HepG2 (cell line): Measurements from ENCODE around the gene ZNF213. TPM values are rescaled to one million over a fixed set of nuclear protein-coding genes. Genes with fewer than 3 reads are reported as not detected.

Experiments used
- CAMTA2 ChIP-seq: sonication (generic); formaldehyde crosslinking; IDR thresholded peaks from 2 replicates; pipeline ENCODE4 v1.4.0; 2020; ENCODE audit warnings: mild to moderate bottlenecking, missing genetic modification reagents, borderline replicate concordance
- CBX1 ChIP-seq: IDR thresholded peaks from one replicate; pipeline ENCODE4 v1.6.1; 2016; ENCODE audit warnings: antibody characterized with exemption, low read depth
- FIP1L1 ChIP-seq: fragments of 200-400 bp; formaldehyde crosslinking; IDR thresholded peaks from 2 replicates; pipeline ENCODE4 v1.6.1; 2018; ENCODE audit warnings: low read depth, mild to moderate bottlenecking, low read length, moderate library complexity, borderline replicate concordance; ENCODE audit not compliant: insufficient read depth
- GATA4 ChIP-seq: sonication (generic); IDR thresholded peaks from 2 replicates; pipeline ENCODE4 v1.6.1; 2016; ENCODE audit warnings: antibody characterized with exemption, low read depth, borderline replicate concordance
- HNF4A ChIP-seq: sonication (generic); formaldehyde crosslinking; IDR thresholded peaks from 2 replicates; pipeline ENCODE4 v1.4.0; 2020; ENCODE audit warnings: missing genetic modification reagents
- HOXA3 ChIP-seq: sonication (generic); formaldehyde crosslinking; IDR thresholded peaks from 2 replicates; pipeline ENCODE4 v1.5.0; 2020; ENCODE audit warnings: missing genetic modification reagents
- MXD4 ChIP-seq: IDR thresholded peaks from 2 replicates; pipeline ENCODE4 v1.6.1; 2016; ENCODE audit warnings: mild to moderate bottlenecking, missing biosample characterization, missing genetic modification reagents
- PRPF4 ChIP-seq: fragments of 200-400 bp; formaldehyde crosslinking; IDR thresholded peaks from 2 replicates; pipeline ENCODE4 v1.6.1; 2016; ENCODE audit warnings: low read length, low read depth; ENCODE audit not compliant: poor library complexity, severe bottlenecking
- RARA ChIP-seq: IDR thresholded peaks from 2 replicates; pipeline ENCODE4 v1.6.1; 2016; ENCODE audit warnings: missing genetic modification reagents, missing compliant biosample characterization
- RCOR2 ChIP-seq: IDR thresholded peaks from 2 replicates; pipeline ENCODE4 v1.6.1; 2016; ENCODE audit warnings: missing biosample characterization, missing genetic modification reagents
- SCMH1 ChIP-seq: sonication (generic); formaldehyde crosslinking; IDR thresholded peaks from 2 replicates; pipeline ENCODE4 v1.9.0; 2021; ENCODE audit warnings: missing genetic modification reagents, mild to moderate bottlenecking, borderline replicate concordance
- ZNF101 ChIP-seq: sonication (generic); formaldehyde crosslinking; IDR thresholded peaks from 2 replicates; pipeline ENCODE4 v1.4.0; 2020; ENCODE audit warnings: mild to moderate bottlenecking, low read depth, missing genetic modification reagents, borderline replicate concordance
- ZNF225 ChIP-seq: sonication (generic); formaldehyde crosslinking; IDR thresholded peaks from 2 replicates; pipeline ENCODE4 v1.4.0; 2020; ENCODE audit warnings: mild to moderate bottlenecking, missing genetic modification reagents
- ZNF292 ChIP-seq: sonication (generic); formaldehyde crosslinking; IDR thresholded peaks from 2 replicates; pipeline ENCODE4 v1.8.1; 2022; ENCODE audit warnings: mild to moderate bottlenecking, low read depth, missing genetic modification reagents, borderline replicate concordance
- ZNF350 ChIP-seq: sonication (generic); formaldehyde crosslinking; IDR thresholded peaks from 2 replicates; pipeline ENCODE4 v1.4.0; 2020; ENCODE audit warnings: mild to moderate bottlenecking, low read depth, missing genetic modification reagents, borderline replicate concordance
- ZNF557 ChIP-seq: sonication (generic); formaldehyde crosslinking; IDR thresholded peaks from 2 replicates; pipeline ENCODE4 v1.4.0; 2020; ENCODE audit warnings: missing genetic modification reagents
- ZNF772 ChIP-seq: sonication (generic); formaldehyde crosslinking; IDR thresholded peaks from 2 replicates; pipeline ENCODE4 v1.5.0; 2020; ENCODE audit warnings: mild to moderate bottlenecking, missing genetic modification reagents
- polyA plus RNA-seq, 8 experiments: library from polyadenylated mRNA; depleted of rRNA in 3 of 8; stranded (reverse) in 7 of 8; unstranded in 1 of 8; fragments of >200 nt; fragmentation: Illumina TruSeq in 4 of 8; extraction: Trizol in 4 of 8; gene quantifications; 2 replicates each; pipeline versions ENCODE4 v1.2.1 to v1.2.3, GENCODE V29; 2011 to 2016; ENCODE audit warnings: low read depth in 4 of 8, missing spikeins in 1 of 8, mixed read lengths in 1 of 8; ENCODE audit not compliant: insufficient read depth in 1 of 8
- total RNA-seq, 5 experiments: library from RNA; depleted of rRNA; stranded (reverse); fragments of >200 nt; fragmentation: Illumina TruSeq; extraction: Trizol; gene quantifications; 2 replicates each; pipeline ENCODE4 v1.2.3, GENCODE V29; 2016; ENCODE audit warnings: low read depth in 1 of 5
- TF ChIP-seq, protein P1 (sequence below): sonication (generic); formaldehyde crosslinking; IDR thresholded peaks from 2 replicates; pipeline ENCODE4 v1.8.1; 2023; ENCODE audit warnings: missing genetic modification reagents, mild to moderate bottlenecking, borderline replicate concordance
- TF ChIP-seq, protein P2 (sequence below): conservative IDR thresholded peaks from 2 replicates; pipeline ENCODE4 v1.6.1; 2018; ENCODE audit warnings: missing genetic modification reagents
- TF ChIP-seq, protein P3 (sequence below): sonication (generic); formaldehyde crosslinking; IDR thresholded peaks from 2 replicates; pipeline ENCODE4 v1.4.0; 2020; ENCODE audit warnings: missing genetic modification reagents
- TF ChIP-seq, protein P4 (sequence below): sonication (generic); formaldehyde crosslinking; IDR thresholded peaks from 2 replicates; pipeline ENCODE4 v1.4.0; 2020; ENCODE audit warnings: missing genetic modification reagents, borderline replicate concordance

Gene ZNF213
- total and polyA plus RNA-seq, 2 of the 13 experiments (the other 11 are each of a cell fraction or from before 2014, with no cell fraction given), result 0.59 to 0.97 TPM

DNA sequence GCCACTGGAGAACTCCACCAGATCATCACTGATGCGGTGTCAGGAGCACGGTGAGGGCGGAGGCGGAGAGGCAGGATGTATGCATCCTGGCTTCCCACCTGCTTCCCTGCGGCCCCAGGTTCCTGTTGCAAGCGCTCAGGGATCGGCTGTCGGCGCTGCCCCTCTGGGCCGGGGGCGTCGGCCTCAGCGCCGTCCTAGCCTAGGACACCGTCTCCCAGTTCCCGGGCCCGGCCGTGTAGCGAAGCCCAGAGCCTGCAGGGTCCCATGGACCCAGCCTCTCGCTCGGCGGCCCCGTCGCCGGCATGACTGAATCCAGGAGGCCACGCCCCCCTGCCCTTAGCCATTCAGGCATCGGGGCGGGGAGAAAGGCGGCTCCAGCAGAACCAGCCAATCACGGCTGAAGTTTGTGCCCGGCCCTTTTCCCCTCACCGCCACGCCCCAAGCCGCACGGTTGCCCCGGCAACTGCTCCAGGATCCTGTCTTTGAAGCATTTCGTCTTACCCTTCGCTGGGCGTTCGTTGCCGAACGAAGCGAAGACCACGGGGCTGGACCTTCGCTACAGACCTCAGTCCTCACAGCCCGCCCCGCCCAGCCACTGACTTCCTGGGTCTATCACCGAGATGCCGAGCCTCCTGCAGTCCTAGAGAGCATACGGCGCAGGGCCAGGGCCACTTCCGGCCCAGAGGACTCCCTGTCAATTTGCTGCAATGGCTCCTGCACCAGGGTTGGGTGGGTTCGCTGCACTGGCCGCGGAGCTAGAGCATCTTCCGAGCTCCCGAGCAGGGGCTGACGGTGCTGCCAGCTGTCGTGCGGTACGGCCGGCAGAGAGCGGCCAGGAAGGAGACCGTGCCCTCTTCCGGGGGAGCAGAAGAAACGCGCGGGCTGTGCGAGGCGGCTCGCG, 10.6 kb upstream of the ZNF213 start (continued):
- TF ChIP-seq FIP1L1, result no peak
- TF ChIP-seq, protein P1, sequence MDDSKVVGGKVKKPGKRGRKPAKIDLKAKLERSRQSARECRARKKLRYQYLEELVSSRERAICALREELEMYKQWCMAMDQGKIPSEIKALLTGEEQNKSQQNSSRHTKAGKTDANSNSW (CRISPR knock-in tag), result no peak
- TF ChIP-seq MXD4, result 0 out of 2 replicates have a peak, but pooled peaks have one; percentile 41
- no peak for TF ChIP-seq SCMH1 (CRISPR knock-in tag)
- no peak for TF ChIP-seq CBX1
- 0 out of 2 replicates have a peak, but pooled peaks have one; percentile 37 for TF ChIP-seq GATA4
- TF ChIP-seq, protein P2, sequence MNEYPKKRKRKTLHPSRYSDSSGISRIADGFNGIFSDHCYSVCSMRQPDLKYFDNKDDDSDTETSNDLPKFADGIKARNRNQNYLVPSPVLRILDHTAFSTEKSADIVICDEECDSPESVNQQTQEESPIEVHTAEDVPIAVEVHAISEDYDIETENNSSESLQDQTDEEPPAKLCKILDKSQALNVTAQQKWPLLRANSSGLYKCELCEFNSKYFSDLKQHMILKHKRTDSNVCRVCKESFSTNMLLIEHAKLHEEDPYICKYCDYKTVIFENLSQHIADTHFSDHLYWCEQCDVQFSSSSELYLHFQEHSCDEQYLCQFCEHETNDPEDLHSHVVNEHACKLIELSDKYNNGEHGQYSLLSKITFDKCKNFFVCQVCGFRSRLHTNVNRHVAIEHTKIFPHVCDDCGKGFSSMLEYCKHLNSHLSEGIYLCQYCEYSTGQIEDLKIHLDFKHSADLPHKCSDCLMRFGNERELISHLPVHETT (CRISPR knock-in tag), result no peak
- TF ChIP-seq, protein P3, sequence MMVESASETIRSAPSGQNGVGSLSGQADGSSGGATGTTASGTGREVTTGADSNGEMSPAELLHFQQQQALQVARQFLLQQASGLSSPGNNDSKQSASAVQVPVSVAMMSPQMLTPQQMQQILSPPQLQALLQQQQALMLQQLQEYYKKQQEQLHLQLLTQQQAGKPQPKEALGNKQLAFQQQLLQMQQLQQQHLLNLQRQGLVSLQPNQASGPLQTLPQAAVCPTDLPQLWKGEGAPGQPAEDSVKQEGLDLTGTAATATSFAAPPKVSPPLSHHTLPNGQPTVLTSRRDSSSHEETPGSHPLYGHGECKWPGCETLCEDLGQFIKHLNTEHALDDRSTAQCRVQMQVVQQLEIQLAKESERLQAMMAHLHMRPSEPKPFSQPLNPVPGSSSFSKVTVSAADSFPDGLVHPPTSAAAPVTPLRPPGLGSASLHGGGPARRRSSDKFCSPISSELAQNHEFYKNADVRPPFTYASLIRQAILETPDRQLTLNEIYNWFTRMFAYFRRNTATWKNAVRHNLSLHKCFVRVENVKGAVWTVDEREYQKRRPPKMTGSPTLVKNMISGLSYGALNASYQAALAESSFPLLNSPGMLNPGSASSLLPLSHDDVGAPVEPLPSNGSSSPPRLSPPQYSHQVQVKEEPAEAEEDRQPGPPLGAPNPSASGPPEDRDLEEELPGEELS (CRISPR knock-in tag), result no peak
- TF ChIP-seq RARA (CRISPR knock-in tag), result no peak
- no peak for TF ChIP-seq HNF4A
- no peak for TF ChIP-seq ZNF557 (CRISPR knock-in tag)
- TF ChIP-seq ZNF101 (CRISPR knock-in tag), result no peak
- TF ChIP-seq ZNF772 (CRISPR knock-in tag), result peak; percentile 22; the same call in 1 of the 2 replicates
- 0 out of 2 replicates have a peak, but pooled peaks have one; percentile 19 for TF ChIP-seq ZNF292 (CRISPR knock-in tag)
- no peak for TF ChIP-seq PRPF4
- no peak for TF ChIP-seq RCOR2 (CRISPR knock-in tag)
- TF ChIP-seq ZNF350 (CRISPR knock-in tag), result peak; percentile 84
- TF ChIP-seq CAMTA2, result peak; percentile 38; the same call in 1 of the 2 replicates
- TF ChIP-seq HOXA3 (CRISPR knock-in tag), result peak; percentile 50
- TF ChIP-seq ZNF225, result peak; percentile 77
- TF ChIP-seq, protein P4, sequence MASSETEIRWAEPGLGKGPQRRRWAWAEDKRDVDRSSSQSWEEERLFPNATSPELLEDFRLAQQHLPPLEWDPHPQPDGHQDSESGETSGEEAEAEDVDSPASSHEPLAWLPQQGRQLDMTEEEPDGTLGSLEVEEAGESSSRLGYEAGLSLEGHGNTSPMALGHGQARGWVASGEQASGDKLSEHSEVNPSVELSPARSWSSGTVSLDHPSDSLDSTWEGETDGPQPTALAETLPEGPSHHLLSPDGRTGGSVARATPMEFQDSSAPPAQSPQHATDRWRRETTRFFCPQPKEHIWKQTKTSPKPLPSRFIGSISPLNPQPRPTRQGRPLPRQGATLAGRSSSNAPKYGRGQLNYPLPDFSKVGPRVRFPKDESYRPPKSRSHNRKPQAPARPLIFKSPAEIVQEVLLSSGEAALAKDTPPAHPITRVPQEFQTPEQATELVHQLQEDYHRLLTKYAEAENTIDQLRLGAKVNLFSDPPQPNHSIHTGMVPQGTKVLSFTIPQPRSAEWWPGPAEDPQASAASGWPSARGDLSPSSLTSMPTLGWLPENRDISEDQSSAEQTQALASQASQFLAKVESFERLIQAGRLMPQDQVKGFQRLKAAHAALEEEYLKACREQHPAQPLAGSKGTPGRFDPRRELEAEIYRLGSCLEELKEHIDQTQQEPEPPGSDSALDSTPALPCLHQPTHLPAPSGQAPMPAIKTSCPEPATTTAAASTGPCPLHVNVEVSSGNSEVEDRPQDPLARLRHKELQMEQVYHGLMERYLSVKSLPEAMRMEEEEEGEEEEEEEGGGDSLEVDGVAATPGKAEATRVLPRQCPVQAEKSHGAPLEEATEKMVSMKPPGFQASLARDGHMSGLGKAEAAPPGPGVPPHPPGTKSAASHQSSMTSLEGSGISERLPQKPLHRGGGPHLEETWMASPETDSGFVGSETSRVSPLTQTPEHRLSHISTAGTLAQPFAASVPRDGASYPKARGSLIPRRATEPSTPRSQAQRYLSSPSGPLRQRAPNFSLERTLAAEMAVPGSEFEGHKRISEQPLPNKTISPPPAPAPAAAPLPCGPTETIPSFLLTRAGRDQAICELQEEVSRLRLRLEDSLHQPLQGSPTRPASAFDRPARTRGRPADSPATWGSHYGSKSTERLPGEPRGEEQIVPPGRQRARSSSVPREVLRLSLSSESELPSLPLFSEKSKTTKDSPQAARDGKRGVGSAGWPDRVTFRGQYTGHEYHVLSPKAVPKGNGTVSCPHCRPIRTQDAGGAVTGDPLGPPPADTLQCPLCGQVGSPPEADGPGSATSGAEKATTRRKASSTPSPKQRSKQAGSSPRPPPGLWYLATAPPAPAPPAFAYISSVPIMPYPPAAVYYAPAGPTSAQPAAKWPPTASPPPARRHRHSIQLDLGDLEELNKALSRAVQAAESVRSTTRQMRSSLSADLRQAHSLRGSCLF (CRISPR knock-in tag), result no peak
